OCI-LY1 (cell line): ENCODE results near the gene THEM5.

Experiments
- CTCF ChIP-seq: fragments of 200-600 bp; sonication (generic), shearing (Covaris generic); IDR thresholded peaks from 2 replicates; pipeline ENCODE4 v1.5.1; 2017; ENCODE audit warnings: mild to moderate bottlenecking, antibody characterized with exemption, low read length, moderate library complexity, mixed read lengths
- EZH2 ChIP-seq: fragments of 200-600 bp; sonication (generic), shearing (Covaris generic); IDR thresholded peaks from 2 replicates; pipeline ENCODE4 v1.8.0; 2017; ENCODE audit warnings: borderline replicate concordance, mixed run types, mild to moderate bottlenecking, antibody characterized with exemption, low read length, moderate library complexity, mixed read lengths

- TF ChIP-seq CTCF (no peak), EZH2 (no peak)
These were observed 17.9 kb downstream of the THEM5 start for GRCh38 chr1:151835596-151835995.
